HFF-Myc (cell line): ENCODE measurements around the gene OVOL1.

ENCODE experiments used
- DNase-seq: peaks from one replicate; pipeline ENCODE4 v3.0.0-alpha.2; 2011; ENCODE audit warnings: low read depth; ENCODE audit errors: extremely low read depth
- H3K4me3 ChIP-seq: replicated peaks from 2 replicates; pipeline ENCODE4 v1.5.1; 2011; ENCODE audit warnings: low read depth, mild to moderate bottlenecking, control low read depth, low read length
- CTCF ChIP-seq: IDR thresholded peaks from 2 replicates; pipeline ENCODE4 v1.5.1; 2012; ENCODE audit warnings: mild to moderate bottlenecking, low read depth, low read length, control low read depth; ENCODE audit errors: missing control alignments

The OVOL1 gene

GRCh38 chr11:65791719-65792213 lies 4.9 kb downstream of the OVOL1 start:
- no peak for TF ChIP-seq CTCF
- no peak overlapping the region for H3K4me3 ChIP-seq
- DNase-seq: peak; percentile 41

GRCh38 chr11:65792456-65792855 lies 5.6 kb downstream of the OVOL1 start:
- no peak for TF ChIP-seq CTCF
- no peak overlapping the region for H3K4me3 ChIP-seq
- DNase-seq: no peak

- no peak for TF ChIP-seq CTCF
- DNase-seq: no peak
These were observed 6.3 kb downstream of the OVOL1 start for GRCh38 chr11:65793144-65793581.

GRCh38 chr11:65793625-65794400 lies 7.0 kb downstream of the OVOL1 start:
- no peak for TF ChIP-seq CTCF
- no peak for DNase-seq
- H3K4me3 ChIP-seq: no peak overlapping the region

More at GRCh38 chr11:65793144-65793581, 6.3 kb downstream of the OVOL1 start:
- H3K4me3 ChIP-seq: no peak overlapping the region

- no peak overlapping the region for H3K4me3 ChIP-seq
- no peak for TF ChIP-seq CTCF
- DNase-seq: no peak
These were observed 8.0 kb downstream of the OVOL1 start for GRCh38 chr11:65794570-65795510.

GRCh38 chr11:65796726-65797601 lies 10.1 kb downstream of the OVOL1 start:
- TF ChIP-seq CTCF: no peak
- H3K4me3 ChIP-seq: no peak overlapping the region
- no peak for DNase-seq
